Measurements from ENCODE around the gene CDK4. TPM values are rescaled to one million over a fixed set of nuclear protein-coding genes. Genes with fewer than 3 reads are reported as not detected.

CDK4 gene
- total RNA-seq, 1 experiment from 2014 or later, result 218 TPM

GRCh38 chr12:57775563-57776246, 23.6 kb upstream of the CDK4 start:
- Histone ChIP-seq H2BK120ac (ENCODE audit: low read depth, low read length, poor library complexity, severe bottlenecking) (no peak overlapping the region), H3K27me3 (ENCODE audit: insufficient read depth, low read length) (no peaks in the 10 kb centered on the region), H3K27ac (ENCODE audit: insufficient read length, low read depth, low read length) (no peak overlapping the region), H3K14ac (ENCODE audit: insufficient read depth, low read length) (no peak overlapping the region), H4K8ac (replicated peaks; ENCODE audit: insufficient read length, low read depth, low read length) (no peak overlapping the region), H4K91ac (ENCODE audit: insufficient read length, low read depth, low read length) (no peak overlapping the region), H2BK12ac (ENCODE audit: insufficient read length, low read depth, low read length) (no peak overlapping the region), H2AFZ (ENCODE audit: low read length) (no peak overlapping the region), H3K18ac (ENCODE audit: insufficient read length, low read depth, low read length) (no peak overlapping the region), H3K4me1 (ENCODE audit: insufficient read depth, low read length) (no peaks in the 10 kb centered on the region), H2AK5ac (ENCODE audit: insufficient read length, low read length) (no peak overlapping the region), H3T11ph (ENCODE audit: low read length) (no peak overlapping the region), H3K9ac (ENCODE audit: extremely low read depth, insufficient read length, low read length) (no peak overlapping the region), H4K5ac (ENCODE audit: insufficient read length, low read depth, low read length) (no peak overlapping the region), H3K9me3 (ENCODE audit: control insufficient read depth, low read depth, low read length) (no peaks in the 10 kb centered on the region), H3K23me2 (ENCODE audit: insufficient read length, low read depth, low read length, poor library complexity, severe bottlenecking) (peaks cover 8% of the 10 kb centered on the region), H3K4me2 (ENCODE audit: insufficient read depth, insufficient read length, low read length) (no peak overlapping the region), H3K56ac (ENCODE audit: insufficient read length, low read depth, low read length) (no peak overlapping the region), H3K4ac (ENCODE audit: low read depth, low read length) (no peak overlapping the region), H3K79me2 (ENCODE audit: insufficient read depth, low read length) (no peaks in the 10 kb centered on the region), H2BK5ac (ENCODE audit: insufficient read length, low read length) (no peak overlapping the region), H2BK20ac (ENCODE audit: low read depth, low read length, poor library complexity, severe bottlenecking) (no peak overlapping the region), H3K23ac (ENCODE audit: insufficient read length, low read depth, low read length) (no peak overlapping the region), H4K20me1 (ENCODE audit: control insufficient read depth, insufficient read depth, insufficient read length) (no peaks in the 10 kb centered on the region), H2BK15ac (ENCODE audit: low read depth, low read length) (no peak overlapping the region), H3K79me1 (ENCODE audit: insufficient read depth, low read depth, low read length, poor library complexity, severe bottlenecking) (no peaks in the 10 kb centered on the region)
- Mint-ChIP-seq H3K36me3 (ENCODE audit: insufficient read depth in 1 of 3, low read depth in 3 of 3) (peaks cover 4 to 13% (median 5%) of the 10 kb centered on the region in 3 experiments; a peak in 6 of 7 replicates), H3K4me1 (peaks cover 7 to 12% of the 10 kb centered on the region in 2 experiments; a peak in 3 of 4 replicates), H3K4me3 (peak overlapping the region in 1 of 2 experiments; percentile 7; a peak in 2 of 5 replicates), H3K27me3 (ENCODE audit: low read depth) (peaks cover 7% of the 10 kb centered on the region; the same call in 1 of the 2 replicates), H3K27ac (no peak overlapping the region; a peak in 1 of 7 replicates), H3K9me3 (no peaks in the 10 kb centered on the region)
- WGBS (ENCODE audit: extremely low coverage, insufficient read length, low lambda C conversion rate), result no CpG with 5 or more reads among the region's 4 CpGs
- DNase-seq, result no peak
- TF ChIP-seq, protein P1, sequence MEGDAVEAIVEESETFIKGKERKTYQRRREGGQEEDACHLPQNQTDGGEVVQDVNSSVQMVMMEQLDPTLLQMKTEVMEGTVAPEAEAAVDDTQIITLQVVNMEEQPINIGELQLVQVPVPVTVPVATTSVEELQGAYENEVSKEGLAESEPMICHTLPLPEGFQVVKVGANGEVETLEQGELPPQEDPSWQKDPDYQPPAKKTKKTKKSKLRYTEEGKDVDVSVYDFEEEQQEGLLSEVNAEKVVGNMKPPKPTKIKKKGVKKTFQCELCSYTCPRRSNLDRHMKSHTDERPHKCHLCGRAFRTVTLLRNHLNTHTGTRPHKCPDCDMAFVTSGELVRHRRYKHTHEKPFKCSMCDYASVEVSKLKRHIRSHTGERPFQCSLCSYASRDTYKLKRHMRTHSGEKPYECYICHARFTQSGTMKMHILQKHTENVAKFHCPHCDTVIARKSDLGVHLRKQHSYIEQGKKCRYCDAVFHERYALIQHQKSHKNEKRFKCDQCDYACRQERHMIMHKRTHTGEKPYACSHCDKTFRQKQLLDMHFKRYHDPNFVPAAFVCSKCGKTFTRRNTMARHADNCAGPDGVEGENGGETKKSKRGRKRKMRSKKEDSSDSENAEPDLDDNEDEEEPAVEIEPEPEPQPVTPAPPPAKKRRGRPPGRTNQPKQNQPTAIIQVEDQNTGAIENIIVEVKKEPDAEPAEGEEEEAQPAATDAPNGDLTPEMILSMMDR (conservative IDR thresholded peaks at IDR 0.05), result peak; percentile 46; the same call in 2 of the 3 replicates

Data from H9 (cell line).